ENCODE measurements around the gene MON1B.
"Not testable (repeated sequence)": the region's sequence is repeated elsewhere in the genome, so short reads cannot be mapped to it uniquely, and the experiment has no call there.

The MON1B gene

GRCh38 chr16:77186298-77186697, 4.7 kb upstream of the MON1B start:
- H3K4me1 Mint-ChIP-seq (ENCODE audit: low read depth) = peaks cover 12% of the 10 kb centered on the region
- H3K27ac Mint-ChIP-seq; H3K36me3 Mint-ChIP-seq; H3K9me3 Mint-ChIP-seq (ENCODE audit: low read depth); H3K27me3 Mint-ChIP-seq; H3K4me3 Mint-ChIP-seq: not testable (repeated sequence)

DNA sequence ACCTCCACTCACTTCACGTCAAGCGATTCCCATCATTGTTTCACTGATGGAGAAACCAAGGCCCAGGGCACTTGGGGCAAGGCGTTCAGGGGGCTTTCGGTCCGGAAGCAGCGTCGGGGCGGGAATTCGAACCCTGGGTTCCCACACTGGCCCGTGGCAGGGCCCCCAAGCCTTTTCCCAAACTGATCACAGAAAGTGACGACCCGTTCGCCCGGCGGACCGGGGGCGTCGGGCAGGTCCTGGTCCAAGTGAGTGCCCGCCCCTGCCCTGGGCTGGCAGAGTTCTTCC, 856 bp upstream of the MON1B start:
- H3K36me3 Mint-ChIP-seq = peaks cover 19% of the 10 kb centered on the region
- peaks cover 6% of the 10 kb centered on the region for H3K27me3 Mint-ChIP-seq
- no peaks in the 10 kb centered on the region for H3K9me3 Mint-ChIP-seq (ENCODE audit: low read depth)
- H3K4me3 Mint-ChIP-seq = peak overlapping the region; percentile 96
- H3K4me1 Mint-ChIP-seq (ENCODE audit: low read depth) = peaks cover 41% of the 10 kb centered on the region
- peak overlapping the region; percentile 99 for H3K27ac Mint-ChIP-seq

DNA sequence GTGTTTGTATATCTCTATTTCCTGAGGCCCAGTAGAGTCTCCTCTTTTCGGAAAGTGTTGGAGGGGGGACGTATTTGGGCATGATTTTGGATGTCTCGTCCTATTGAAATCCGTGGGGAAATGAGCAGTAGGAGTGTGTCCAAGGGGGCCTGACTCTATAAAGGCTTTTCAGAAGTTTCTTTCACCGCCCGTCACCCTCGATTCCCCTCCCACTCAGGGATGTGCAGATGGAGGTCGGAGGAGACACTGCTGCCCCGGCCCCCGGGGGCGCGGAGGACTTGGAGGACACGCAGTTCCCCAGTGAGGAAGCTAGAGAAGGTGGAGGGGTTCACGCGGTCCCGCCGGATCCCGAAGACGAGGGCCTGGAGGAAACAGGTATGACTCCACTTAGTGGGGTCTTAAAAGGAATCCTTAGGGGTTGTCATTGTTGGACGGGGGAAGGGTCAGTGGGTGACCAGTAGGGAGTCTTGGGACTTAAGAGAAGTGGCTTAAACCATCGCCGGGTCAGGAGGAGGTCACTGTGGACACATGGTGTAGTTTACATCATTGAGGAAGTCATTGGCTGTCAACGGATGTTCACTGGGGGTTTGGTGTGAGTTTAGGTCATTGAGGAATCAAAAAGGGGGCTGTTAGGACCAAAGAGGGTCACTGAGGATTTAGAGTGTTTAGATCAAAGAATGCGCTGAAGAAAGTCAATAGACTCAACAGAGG, 424 bp downstream of the MON1B start:
- Mint-ChIP-seq H3K9me3 (ENCODE audit: low read depth) (no peaks in the 10 kb centered on the region), H3K4me3 (peak overlapping the region; percentile 96), H3K36me3 (peaks cover 19% of the 10 kb centered on the region), H3K27me3 (no peaks in the 10 kb centered on the region), H3K4me1 (ENCODE audit: low read depth) (peaks cover 44% of the 10 kb centered on the region), H3K27ac (peak overlapping the region; percentile 99)

DNA sequence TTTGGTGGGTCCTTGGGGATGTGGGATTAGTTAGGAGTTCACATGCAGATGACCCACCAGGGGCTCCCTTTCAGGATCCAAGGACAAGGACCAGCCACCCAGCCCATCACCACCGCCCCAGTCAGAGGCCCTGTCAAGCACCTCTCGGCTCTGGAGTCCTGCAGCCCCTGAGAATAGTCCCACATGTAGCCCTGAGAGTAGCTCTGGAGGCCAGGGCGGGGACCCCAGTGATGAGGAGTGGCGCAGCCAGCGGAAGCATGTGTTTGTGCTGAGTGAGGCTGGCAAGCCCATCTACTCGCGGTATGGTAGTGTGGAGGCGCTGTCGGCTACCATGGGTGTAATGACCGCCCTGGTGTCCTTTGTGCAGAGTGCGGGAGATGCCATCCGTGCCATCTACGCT, 2.4 kb downstream of the MON1B start:
- Mint-ChIP-seq H3K27ac (peak overlapping the region; percentile 99), H3K27me3 (no peaks in the 10 kb centered on the region), H3K4me1 (ENCODE audit: low read depth) (peaks cover 44% of the 10 kb centered on the region), H3K9me3 (ENCODE audit: low read depth) (no peaks in the 10 kb centered on the region), H3K4me3 (peak overlapping the region; percentile 47), H3K36me3 (peaks cover 19% of the 10 kb centered on the region)

- no peak overlapping the region for H3K4me3 Mint-ChIP-seq
- no peaks in the 10 kb centered on the region for H3K9me3 Mint-ChIP-seq (ENCODE audit: low read depth)
- H3K27ac Mint-ChIP-seq = no peak overlapping the region
- peaks cover 36% of the 10 kb centered on the region for H3K4me1 Mint-ChIP-seq (ENCODE audit: low read depth)
- H3K27me3 Mint-ChIP-seq = no peaks in the 10 kb centered on the region
- H3K36me3 Mint-ChIP-seq = peaks cover 21% of the 10 kb centered on the region
These were observed 3.6 kb downstream of the MON1B start for GRCh38 chr16:77194295-77195231.

- Mint-ChIP-seq H3K4me3 (no peak overlapping the region), H3K4me1 (ENCODE audit: low read depth) (peaks cover 36% of the 10 kb centered on the region), H3K27me3 (no peaks in the 10 kb centered on the region), H3K27ac (no peak overlapping the region), H3K36me3 (peaks cover 21% of the 10 kb centered on the region), H3K9me3 (ENCODE audit: low read depth) (no peaks in the 10 kb centered on the region)
These were observed 4.4 kb downstream of the MON1B start for GRCh38 chr16:77195411-77195810.

DNA sequence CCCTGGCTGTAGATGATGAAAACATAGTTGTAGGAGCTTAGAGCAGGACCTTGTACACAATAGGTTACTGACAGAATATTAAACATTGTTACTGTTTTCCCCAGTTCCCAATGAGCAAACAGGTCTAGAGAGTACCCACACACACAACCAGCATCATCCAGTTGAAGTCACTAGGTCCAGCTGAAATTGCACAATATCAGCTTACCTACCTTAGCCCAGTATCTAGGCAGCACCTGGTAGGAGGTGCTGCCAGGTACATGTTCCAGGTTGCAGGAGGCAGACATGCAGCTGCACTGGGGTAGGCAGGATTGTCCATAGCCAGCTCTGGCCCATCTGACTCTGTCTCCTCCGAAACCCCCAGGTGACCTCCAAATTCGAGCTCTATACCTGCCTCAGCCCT, 6.8 kb downstream of the MON1B start:
- Mint-ChIP-seq H3K27me3 (no peaks in the 10 kb centered on the region), H3K4me1 (ENCODE audit: low read depth) (peaks cover 18% of the 10 kb centered on the region), H3K9me3 (ENCODE audit: low read depth) (no peaks in the 10 kb centered on the region), H3K36me3 (peaks cover 9% of the 10 kb centered on the region), H3K4me3 (no peak overlapping the region), H3K27ac (peak overlapping the region; percentile 11)

GRCh38 chr16:77199211-77199610, 8.2 kb downstream of the MON1B start, which contains the start of gene SYCE1L:
Gene SYCE1L, plus strand, starts transcription at chr16:77199408. Its CDS starts 44 bp downstream, at chr16:77199452.
- Mint-ChIP-seq H3K9me3 (ENCODE audit: low read depth) (no peaks in the 10 kb centered on the region), H3K36me3 (peaks cover 2% of the 10 kb centered on the region)

DNA sequence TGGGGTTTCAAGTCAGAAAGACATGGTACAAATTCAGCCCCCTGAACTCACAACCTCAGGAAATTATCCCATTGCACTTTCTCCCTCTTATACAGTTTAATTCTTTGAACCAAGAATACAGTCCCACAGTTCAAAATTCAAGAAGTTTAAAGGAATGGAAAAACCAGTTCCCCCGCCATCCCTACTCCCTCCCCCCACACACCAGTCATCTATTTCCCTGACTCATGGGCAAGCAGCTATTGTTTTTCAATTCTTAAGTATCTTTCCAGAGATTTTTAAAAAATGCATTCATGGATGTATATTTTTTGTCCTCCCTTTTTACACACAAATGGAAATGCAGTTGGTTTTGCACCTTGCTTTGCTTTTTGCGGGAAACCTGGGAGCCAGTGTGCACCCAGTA, 15.5 kb downstream of the MON1B start:
- Mint-ChIP-seq H3K27ac (no peak overlapping the region), H3K36me3 (no peaks in the 10 kb centered on the region), H3K4me3 (no peak overlapping the region), H3K27me3 (no peaks in the 10 kb centered on the region), H3K4me1 (ENCODE audit: low read depth) (peaks cover 3% of the 10 kb centered on the region), H3K9me3 (ENCODE audit: low read depth) (no peaks in the 10 kb centered on the region)

More at GRCh38 chr16:77199211-77199610, 8.2 kb downstream of the MON1B start, which contains the start of gene SYCE1L:
- H3K27me3 Mint-ChIP-seq = no peaks in the 10 kb centered on the region
- no peak within 1 kb of the TSS for H3K4me3 Mint-ChIP-seq
- peaks cover 5% of the 10 kb centered on the region for H3K4me1 Mint-ChIP-seq (ENCODE audit: low read depth)
- H3K27ac Mint-ChIP-seq = no peak within 1 kb of the TSS

- H3K27me3 Mint-ChIP-seq = no peaks in the 10 kb centered on the region
- peaks cover 7% of the 10 kb centered on the region for H3K4me1 Mint-ChIP-seq (ENCODE audit: low read depth)
- H3K36me3 Mint-ChIP-seq = no peaks in the 10 kb centered on the region
- no peak overlapping the region for H3K27ac Mint-ChIP-seq
- H3K4me3 Mint-ChIP-seq = no peak overlapping the region
- H3K9me3 Mint-ChIP-seq (ENCODE audit: low read depth) = no peaks in the 10 kb centered on the region
These were observed 16.0 kb downstream of the MON1B start for GRCh38 chr16:77207030-77207429.

DNA sequence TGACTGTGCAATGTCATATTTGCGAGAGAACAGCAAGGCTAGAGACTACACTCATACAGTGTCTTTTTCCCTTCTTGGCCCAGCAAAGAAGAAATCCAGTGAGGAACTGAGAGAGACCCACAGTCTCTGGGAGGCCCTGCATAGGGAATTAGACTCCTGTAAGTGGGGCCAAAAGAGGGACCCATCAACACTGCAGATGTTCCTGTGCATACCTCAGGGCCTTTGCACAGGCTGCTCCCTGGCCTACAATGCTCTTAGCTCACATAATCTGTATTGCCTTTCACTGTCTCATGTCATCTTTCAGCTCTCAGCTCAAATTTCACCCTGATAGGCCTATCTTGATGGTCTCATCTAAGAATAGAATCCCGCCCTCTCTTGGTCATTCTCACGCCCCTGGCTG, 17.4 kb downstream of the MON1B start:
- H3K27me3 Mint-ChIP-seq = no peaks in the 10 kb centered on the region
- H3K27ac Mint-ChIP-seq = no peak overlapping the region
- no peaks in the 10 kb centered on the region for H3K36me3 Mint-ChIP-seq
- peaks cover 11% of the 10 kb centered on the region for H3K4me1 Mint-ChIP-seq (ENCODE audit: low read depth)
- H3K9me3 Mint-ChIP-seq (ENCODE audit: low read depth) = no peaks in the 10 kb centered on the region
- H3K4me3 Mint-ChIP-seq = no peak overlapping the region

- peaks cover 16% of the 10 kb centered on the region for H3K4me1 Mint-ChIP-seq (ENCODE audit: low read depth)
- peak overlapping the region; percentile 86 for H3K4me3 Mint-ChIP-seq
- H3K36me3 Mint-ChIP-seq = no peaks in the 10 kb centered on the region
- H3K27ac Mint-ChIP-seq = peak overlapping the region; percentile 7
- no peaks in the 10 kb centered on the region for H3K27me3 Mint-ChIP-seq
- no peaks in the 10 kb centered on the region for H3K9me3 Mint-ChIP-seq (ENCODE audit: low read depth)
These were observed 21.1 kb downstream of the MON1B start for GRCh38 chr16:77211880-77212740.

DNA sequence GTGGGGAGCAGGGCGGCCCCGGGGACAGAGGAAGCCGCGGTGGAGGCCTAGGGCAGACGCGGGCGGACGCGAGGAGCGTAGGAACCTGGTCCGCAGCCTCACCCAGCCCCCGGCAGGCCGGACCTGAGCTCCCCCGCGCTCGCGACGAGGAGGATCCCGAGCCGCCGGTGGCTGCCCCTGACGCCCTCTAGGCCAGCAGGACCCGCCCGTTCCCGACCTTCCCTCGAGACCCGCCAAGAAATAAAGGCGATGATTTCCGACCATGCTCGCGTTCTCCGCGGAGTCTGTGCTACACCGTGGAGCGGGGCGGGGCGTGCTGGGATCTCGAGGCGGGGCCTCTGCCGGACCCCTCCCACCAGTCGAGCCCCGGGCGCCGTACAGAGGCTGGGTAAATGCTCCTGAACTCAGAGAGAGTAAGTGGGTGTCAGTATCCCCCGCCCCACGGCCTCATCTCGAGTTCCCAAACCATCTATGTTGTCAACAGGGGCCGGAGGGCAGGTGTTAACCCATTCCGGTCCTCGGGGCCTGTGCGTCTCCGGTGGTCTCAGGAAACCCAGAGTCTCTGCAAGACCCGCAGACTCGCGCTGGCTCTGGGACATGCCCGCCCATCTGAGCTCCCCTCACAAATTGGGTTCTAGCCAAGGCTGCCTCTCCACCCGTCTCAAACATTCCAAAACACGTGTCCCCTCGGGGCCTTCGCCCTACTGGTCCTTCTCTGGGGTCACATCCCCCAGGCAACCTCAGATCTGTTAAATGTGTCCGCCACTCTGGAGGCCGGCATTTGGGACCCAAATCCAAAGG, 22.0 kb downstream of the MON1B start:
- peak overlapping the region; percentile 86 for H3K4me3 Mint-ChIP-seq
- peaks cover 16% of the 10 kb centered on the region for H3K4me1 Mint-ChIP-seq (ENCODE audit: low read depth)
- H3K27me3 Mint-ChIP-seq = no peaks in the 10 kb centered on the region
- H3K36me3 Mint-ChIP-seq = no peaks in the 10 kb centered on the region
- no peak overlapping the region for H3K27ac Mint-ChIP-seq
- H3K9me3 Mint-ChIP-seq (ENCODE audit: low read depth) = no peaks in the 10 kb centered on the region

- Mint-ChIP-seq H3K27me3 (no peaks in the 10 kb centered on the region), H3K27ac (no peak overlapping the region), H3K4me1 (ENCODE audit: low read depth) (peaks cover 16% of the 10 kb centered on the region), H3K9me3 (ENCODE audit: low read depth) (no peaks in the 10 kb centered on the region), H3K4me3 (peak overlapping the region; percentile 77), H3K36me3 (no peaks in the 10 kb centered on the region)
These were observed 22.6 kb downstream of the MON1B start for GRCh38 chr16:77213542-77214106.

All from activated naive CD8-positive, alpha-beta T cell (primary cell).